ENCODE results near the gene TCERG1L. TPM values are rescaled to one million over a fixed set of nuclear protein-coding genes. Genes with fewer than 3 reads are reported as not detected.

Gene TCERG1L
- total RNA-seq, 1 donor from 2014 or later = 3.5 TPM

GRCh38 chr10:131223422-131223821 lies 88.1 kb downstream of the TCERG1L start:
- Histone ChIP-seq H3K27me3 (ENCODE audit: insufficient read depth, low read length) (no peaks in the 10 kb centered on the region), H3K4me1 (ENCODE audit: insufficient read depth, low read length) (no peaks in the 10 kb centered on the region), H3K36me3 (ENCODE audit: insufficient read depth, low read length) (no peaks in the 10 kb centered on the region), H3K9ac (ENCODE audit: low read length) (no peak overlapping the region), H3K9me3 (ENCODE audit: insufficient read depth, low read depth, low read length) (no peaks in the 10 kb centered on the region), H3K4me3 (ENCODE audit: insufficient read depth, low read depth, low read length) (no peak overlapping the region), H4K20me1 (ENCODE audit: insufficient read depth, low read length) (no peaks in the 10 kb centered on the region), H3K27ac (ENCODE audit: low read depth, low read length) (no peak overlapping the region), H3K79me2 (ENCODE audit: insufficient read depth, low read length) (no peaks in the 10 kb centered on the region), H3K4me2 (ENCODE audit: low read length) (no peak overlapping the region), H2AFZ (ENCODE audit: low read depth, low read length) (no peak overlapping the region)
- no peaks in the 10 kb centered on the region for H3K27me3 Mint-ChIP-seq (ENCODE audit: low read depth, unreplicated experiment)
- H3K4me3 Mint-ChIP-seq (ENCODE audit: unreplicated experiment) = no peak overlapping the region
- TF ChIP-seq EZH2 (IDR thresholded peaks at IDR 0.05; ENCODE audit: insufficient read depth, low read length) (no peak), CTCF (IDR thresholded peaks at IDR 0.05; ENCODE audit: insufficient read depth, low read depth, low read length) (no peak)
- H3K27ac Mint-ChIP-seq (ENCODE audit: unreplicated experiment) = no peak overlapping the region
- H3K4me1 Mint-ChIP-seq (ENCODE audit: low read depth, unreplicated experiment) = no peaks in the 10 kb centered on the region
- no peak for DNase-seq (ENCODE audit: low read depth)
- peaks cover 12% of the 10 kb centered on the region for H3K9me3 Mint-ChIP-seq (ENCODE audit: unreplicated experiment)
- no peak for FAIRE-seq
- H3K36me3 Mint-ChIP-seq (ENCODE audit: low read depth, unreplicated experiment) = no peaks in the 10 kb centered on the region

GRCh38 chr10:131222986-131223385 lies 88.5 kb downstream of the TCERG1L start:
- Mint-ChIP-seq H3K27ac (ENCODE audit: unreplicated experiment) (no peak overlapping the region), H3K4me3 (ENCODE audit: unreplicated experiment) (no peak overlapping the region), H3K27me3 (ENCODE audit: low read depth, unreplicated experiment) (no peaks in the 10 kb centered on the region), H3K9me3 (ENCODE audit: unreplicated experiment) (peaks cover 12% of the 10 kb centered on the region), H3K4me1 (ENCODE audit: low read depth, unreplicated experiment) (no peaks in the 10 kb centered on the region), H3K36me3 (ENCODE audit: low read depth, unreplicated experiment) (no peaks in the 10 kb centered on the region)
- DNase-seq (ENCODE audit: low read depth) = no peak
- Histone ChIP-seq H2AFZ (ENCODE audit: low read depth, low read length) (no peak overlapping the region), H3K9ac (ENCODE audit: low read length) (no peak overlapping the region), H4K20me1 (ENCODE audit: insufficient read depth, low read length) (no peaks in the 10 kb centered on the region), H3K4me3 (ENCODE audit: insufficient read depth, low read depth, low read length) (no peak overlapping the region), H3K4me2 (ENCODE audit: low read length) (no peak overlapping the region), H3K27me3 (ENCODE audit: insufficient read depth, low read length) (no peaks in the 10 kb centered on the region), H3K36me3 (ENCODE audit: insufficient read depth, low read length) (no peaks in the 10 kb centered on the region), H3K4me1 (ENCODE audit: insufficient read depth, low read length) (no peaks in the 10 kb centered on the region), H3K79me2 (ENCODE audit: insufficient read depth, low read length) (no peaks in the 10 kb centered on the region), H3K9me3 (ENCODE audit: insufficient read depth, low read depth, low read length) (no peaks in the 10 kb centered on the region), H3K27ac (ENCODE audit: low read depth, low read length) (no peak overlapping the region)
- no peak for TF ChIP-seq EZH2 (IDR thresholded peaks at IDR 0.05; ENCODE audit: insufficient read depth, low read length)
- TF ChIP-seq CTCF (IDR thresholded peaks at IDR 0.05; ENCODE audit: insufficient read depth, low read depth, low read length) = no peak
- no peak for FAIRE-seq

GRCh38 chr10:131221632-131222277 lies 89.8 kb downstream of the TCERG1L start:
- H4K20me1 ChIP-seq (ENCODE audit: insufficient read depth, low read length) = no peaks in the 10 kb centered on the region
- H3K36me3 ChIP-seq (ENCODE audit: insufficient read depth, low read length) = no peaks in the 10 kb centered on the region
- H3K4me1 ChIP-seq (ENCODE audit: insufficient read depth, low read length) = no peaks in the 10 kb centered on the region
- peaks cover 12% of the 10 kb centered on the region for H3K9me3 Mint-ChIP-seq (ENCODE audit: unreplicated experiment)
- H3K27me3 Mint-ChIP-seq (ENCODE audit: low read depth, unreplicated experiment) = no peaks in the 10 kb centered on the region
- no peak overlapping the region for H2AFZ ChIP-seq (ENCODE audit: low read depth, low read length)
- H3K9ac ChIP-seq (ENCODE audit: low read length) = no peak overlapping the region
- H3K27ac ChIP-seq (ENCODE audit: low read depth, low read length) = no peak overlapping the region
- no peak overlapping the region for H3K4me3 Mint-ChIP-seq (ENCODE audit: unreplicated experiment)
- no peaks in the 10 kb centered on the region for H3K27me3 ChIP-seq (ENCODE audit: insufficient read depth, low read length)
- FAIRE-seq = no peak
- H3K36me3 Mint-ChIP-seq (ENCODE audit: low read depth, unreplicated experiment) = no peaks in the 10 kb centered on the region
- TF ChIP-seq EZH2 (IDR thresholded peaks at IDR 0.05; ENCODE audit: insufficient read depth, low read length) (no peak), CTCF (IDR thresholded peaks at IDR 0.05; ENCODE audit: insufficient read depth, low read depth, low read length) (no peak)
- H3K27ac Mint-ChIP-seq (ENCODE audit: unreplicated experiment) = no peak overlapping the region
- no peak overlapping the region for H3K4me3 ChIP-seq (ENCODE audit: insufficient read depth, low read depth, low read length)
- no peaks in the 10 kb centered on the region for H3K4me1 Mint-ChIP-seq (ENCODE audit: low read depth, unreplicated experiment)
- no peak overlapping the region for H3K4me2 ChIP-seq (ENCODE audit: low read length)
- H3K9me3 ChIP-seq (ENCODE audit: insufficient read depth, low read depth, low read length) = peaks cover 7% of the 10 kb centered on the region
- no peak for DNase-seq (ENCODE audit: low read depth)
- H3K79me2 ChIP-seq (ENCODE audit: insufficient read depth, low read length) = no peaks in the 10 kb centered on the region
